GM19099 (cell line): ENCODE data around the gene PRRX2.

Experiments
- POLR2A ChIP-seq: IDR thresholded peaks from 3 replicates; pipeline ENCODE4 v1.6.1; 2011; ENCODE audit warnings: low read depth; ENCODE audit not compliant: insufficient read length; ENCODE audit errors: extremely low read depth

Gene PRRX2

GRCh38 chr9:129665389-129665775, at the start of gene PRRX2:
Gene PRRX2, plus strand, starts transcription at chr9:129665647. Its CDS starts 221 bp downstream, at chr9:129665868.
- no peak for TF ChIP-seq POLR2A

DNA sequence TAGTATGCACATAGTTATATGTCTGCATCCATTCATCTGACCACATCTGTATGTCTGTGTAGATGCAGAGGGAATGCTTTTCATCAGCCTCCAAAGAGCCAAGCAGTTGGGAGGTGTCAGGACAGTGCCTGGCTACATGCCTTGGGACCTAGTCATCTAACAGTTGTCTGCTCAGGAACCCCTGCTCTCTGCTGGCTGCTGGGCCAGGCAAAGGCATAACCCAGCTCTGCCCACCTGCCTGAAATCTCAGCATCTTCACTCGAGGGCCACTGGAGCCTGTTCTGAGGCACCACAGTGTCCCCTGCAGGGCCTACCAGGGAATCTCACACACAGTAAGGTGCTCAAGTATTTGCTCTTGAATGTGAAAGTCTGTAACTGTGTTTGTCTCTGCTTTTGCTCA, 48.3 kb upstream of the PRRX2 start:
- no peak for TF ChIP-seq POLR2A

DNA sequence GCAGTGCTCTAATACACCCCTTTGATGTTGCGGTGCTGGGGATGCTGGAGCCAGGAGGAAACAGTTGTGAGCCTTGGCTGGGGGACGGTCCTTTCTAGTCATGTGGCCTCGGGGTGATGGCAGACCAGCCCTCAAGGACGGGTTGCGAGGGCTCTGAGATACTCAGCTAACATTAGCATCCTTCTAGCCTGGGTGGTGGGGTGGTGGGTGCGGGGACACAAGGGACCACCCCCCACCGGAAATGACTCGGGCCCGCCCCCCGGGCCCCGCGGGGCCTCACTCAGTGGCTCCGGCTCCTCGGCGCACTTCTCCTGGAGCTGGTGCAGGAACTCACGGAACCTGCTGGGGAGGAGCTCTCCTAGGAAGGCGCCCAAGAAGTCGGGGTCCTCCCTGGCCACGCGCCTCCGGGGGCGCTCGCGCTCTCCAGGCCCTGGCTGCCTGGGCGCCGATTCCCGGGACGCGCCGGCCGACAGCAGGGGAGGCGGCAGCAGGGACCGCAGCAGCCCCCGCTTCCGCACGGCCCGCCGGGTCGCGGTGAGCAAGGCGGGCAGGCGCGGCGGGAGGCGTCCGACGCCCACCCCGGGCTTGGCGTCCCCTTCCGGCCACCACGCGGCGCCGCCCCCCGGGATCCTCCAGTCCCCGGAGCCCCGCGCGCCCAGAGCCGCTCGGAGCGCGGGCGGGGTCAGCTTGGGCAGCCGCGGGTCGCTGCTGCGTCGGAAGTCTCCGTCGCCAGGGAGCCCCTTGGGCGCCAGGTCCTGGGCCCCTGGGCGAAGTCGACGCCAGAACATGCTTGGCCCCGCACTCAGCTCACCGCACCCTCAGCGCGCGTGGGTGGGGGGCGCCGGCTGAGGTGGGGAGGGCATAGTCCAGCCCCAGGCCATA, 45.4 kb upstream of the PRRX2 start:
- no peak for TF ChIP-seq POLR2A

GRCh38 chr9:129620669-129621295, 44.7 kb upstream of the PRRX2 start, which contains the start of gene C9orf50:
Gene C9orf50, minus strand, starts transcription at chr9:129621101. Its CDS starts 527 bp downstream, at chr9:129620574.
- TF ChIP-seq POLR2A: no peak

- TF ChIP-seq POLR2A: no peak
Measured at GRCh38 chr9:129623331-129623730, 42.1 kb upstream of the PRRX2 start.

GRCh38 chr9:129624168-129624759, 41.2 kb upstream of the PRRX2 start:
- TF ChIP-seq POLR2A: no peak

DNA sequence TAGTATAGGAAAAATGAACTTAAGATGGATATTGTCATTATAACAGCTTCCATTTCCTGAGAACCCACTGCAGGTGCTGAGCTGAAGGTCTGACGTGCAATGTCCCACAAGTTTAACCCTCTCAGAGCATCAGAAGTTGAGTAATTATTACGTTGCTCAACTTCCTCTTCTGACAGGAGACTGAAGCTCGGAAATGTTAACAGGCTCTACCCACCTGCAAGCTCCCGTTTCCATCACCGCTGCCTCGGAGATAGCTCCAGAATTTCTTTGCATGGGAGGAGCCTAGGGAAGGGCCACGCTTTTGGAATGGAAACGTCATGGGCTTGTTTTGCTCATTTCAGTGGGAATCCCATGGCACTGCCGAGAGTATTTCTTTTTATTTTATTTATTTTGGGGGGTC, 40.5 kb upstream of the PRRX2 start:
- no peak for TF ChIP-seq POLR2A

DNA sequence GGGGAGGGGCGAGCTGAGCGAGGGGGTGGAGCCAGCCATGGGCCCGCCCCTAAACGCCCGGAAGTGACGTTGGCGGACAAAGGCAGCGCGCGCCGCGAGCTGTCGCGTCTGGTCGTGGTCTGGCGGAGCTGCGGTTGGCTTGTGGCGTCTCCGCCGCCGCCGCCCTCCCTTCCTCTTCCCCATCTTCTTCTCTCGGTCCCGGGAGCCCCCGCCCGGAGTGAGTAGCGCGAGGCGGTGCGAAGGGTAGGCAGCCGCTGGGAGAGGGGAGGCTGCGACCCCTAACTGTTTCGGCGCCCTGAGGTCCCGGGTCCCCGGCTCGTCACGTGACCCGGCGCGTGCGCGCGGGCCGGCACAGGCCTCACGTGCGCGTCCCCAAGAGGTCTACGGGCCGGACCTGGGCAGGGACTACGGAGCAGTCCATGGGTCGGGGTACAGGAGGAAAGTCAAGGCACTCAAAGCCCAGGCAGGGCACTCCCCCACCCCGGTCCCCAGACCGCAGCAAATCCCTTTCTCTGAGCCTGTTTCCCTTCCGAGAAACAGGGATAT, 39.3 kb upstream of the PRRX2 start, which contains the start of gene NTMT1:
Gene NTMT1 (plus strand): TSS at position 85 of the 546 bp plus-strand sequence. CDS start 6,541 bp downstream, outside the sequence.
- peak; percentile 94 for TF ChIP-seq POLR2A

- TF ChIP-seq POLR2A: no peak
Measured at GRCh38 chr9:129626625-129627284, 38.7 kb upstream of the PRRX2 start.

DNA sequence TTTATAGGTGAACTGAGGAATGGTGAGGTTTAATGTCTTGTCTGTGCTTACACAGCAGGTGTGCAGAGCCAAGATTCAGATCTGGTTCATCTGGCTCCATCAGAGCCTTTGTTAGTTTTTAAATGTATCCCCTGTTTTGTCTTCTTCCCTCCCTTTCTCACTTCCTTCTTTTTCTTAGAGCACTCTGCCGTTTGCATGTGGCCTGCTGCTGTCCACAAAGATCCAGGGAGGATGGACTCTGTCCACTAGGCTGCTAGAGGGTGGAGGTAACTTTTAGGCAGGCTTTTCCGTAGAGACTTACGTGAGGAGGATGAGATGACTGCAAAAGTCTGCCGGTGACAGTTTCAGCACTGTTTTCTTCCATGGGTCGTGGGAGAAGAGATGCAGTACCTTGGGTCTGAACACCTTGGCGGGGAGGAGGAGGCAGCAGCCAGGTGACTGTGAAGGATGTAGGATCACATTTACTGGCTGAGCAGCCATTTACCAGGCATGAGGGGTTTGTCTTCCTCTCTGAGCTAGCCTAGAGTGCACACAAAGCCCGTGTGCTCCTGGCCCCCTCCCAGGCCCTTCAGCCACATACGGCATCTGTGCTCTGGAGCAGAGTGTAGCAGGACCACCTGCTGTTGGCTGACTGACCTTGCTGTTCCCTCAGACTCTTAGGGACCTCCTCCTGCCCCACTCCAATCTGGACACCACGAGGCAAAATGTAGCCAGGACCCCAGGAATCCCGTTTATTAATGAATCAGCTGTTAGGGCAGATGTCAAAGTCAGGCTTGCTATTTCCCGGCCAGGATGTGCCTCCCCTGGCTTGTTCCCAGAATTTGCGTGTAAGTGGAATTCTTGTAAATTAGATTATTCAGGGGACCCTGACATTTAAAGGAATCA, 37.6 kb upstream of the PRRX2 start:
- no peak for TF ChIP-seq POLR2A

DNA sequence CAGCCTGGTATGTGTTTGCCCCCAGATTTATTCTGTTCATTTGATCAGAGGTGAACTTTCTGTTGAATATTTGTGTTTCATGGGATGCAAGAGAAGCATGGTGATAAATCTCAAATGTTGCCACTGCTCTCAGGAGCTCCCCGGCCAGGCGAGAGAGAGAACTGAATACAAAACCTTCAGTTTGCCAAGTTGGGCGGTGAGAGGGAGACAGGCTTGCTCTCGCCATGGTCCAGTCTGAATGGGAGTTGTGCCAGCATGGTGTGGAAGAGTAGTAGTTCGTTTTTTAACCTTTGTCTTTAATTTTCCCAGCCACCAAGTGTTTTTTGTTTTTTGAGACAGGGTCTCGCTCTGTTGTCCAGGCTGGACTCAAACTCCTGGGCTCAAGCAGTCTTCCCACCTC, 36.7 kb upstream of the PRRX2 start:
- TF ChIP-seq POLR2A: no peak

DNA sequence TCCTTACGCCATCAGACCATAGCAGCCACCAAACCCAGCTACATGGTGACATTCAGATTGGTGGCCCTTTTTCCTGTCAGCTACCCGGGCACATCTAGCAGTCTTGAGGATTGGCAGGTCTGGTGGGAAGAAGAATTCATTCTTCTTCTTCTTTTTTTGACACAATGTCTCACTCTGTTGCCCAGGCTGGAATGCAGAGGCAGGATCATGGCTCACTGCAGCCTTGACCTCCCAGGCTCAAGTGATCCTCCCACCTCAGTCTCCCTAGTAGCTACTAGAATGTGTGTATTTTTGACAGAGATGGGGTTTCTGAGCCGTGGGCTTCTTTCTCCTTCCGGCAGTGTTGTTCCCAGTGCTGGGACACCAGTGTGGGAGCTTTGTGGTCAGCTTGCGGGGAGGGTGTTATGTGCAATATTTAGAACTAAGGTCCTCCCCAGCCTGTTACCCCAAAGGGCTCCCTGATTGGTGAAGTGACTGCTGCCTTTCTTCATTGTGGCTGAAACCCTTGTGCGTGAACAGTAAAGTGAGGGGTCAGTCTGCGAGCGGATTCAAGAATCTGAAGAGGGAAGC, 36.1 kb upstream of the PRRX2 start:
- TF ChIP-seq POLR2A: no peak

- no peak for TF ChIP-seq POLR2A
Measured at GRCh38 chr9:129630967-129631673, 34.3 kb upstream of the PRRX2 start.
